ENCODE results near the gene FIGNL1.

Gene FIGNL1

DNA sequence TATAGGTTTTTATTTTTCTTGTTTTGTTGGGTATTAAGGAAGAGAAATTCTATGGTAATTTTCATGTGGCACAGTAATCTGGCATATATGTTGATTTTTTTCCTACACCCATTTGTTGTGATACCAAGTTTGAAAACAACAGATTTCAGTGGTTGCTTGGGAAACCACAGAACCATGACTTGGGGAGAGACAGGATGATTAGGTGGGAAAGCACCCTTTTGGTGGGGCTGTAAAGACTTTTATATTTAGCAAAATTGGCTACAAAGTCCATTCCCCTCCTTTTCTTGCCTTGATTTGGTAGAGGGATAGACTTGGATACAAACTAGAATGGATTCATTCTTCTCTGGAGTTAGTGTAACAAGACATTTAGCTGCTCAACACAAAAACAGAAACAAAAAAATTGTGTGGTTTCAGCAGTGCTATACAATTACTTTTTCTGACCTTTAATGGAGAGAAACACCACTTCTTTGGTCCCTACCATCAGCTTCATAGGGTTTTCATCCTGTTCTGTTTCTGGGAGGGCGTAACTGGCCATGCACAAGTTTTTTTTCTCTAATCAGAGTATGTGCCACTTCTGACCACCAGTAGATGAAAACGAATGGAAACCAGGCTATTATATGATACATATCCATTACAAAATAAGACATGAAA lies 52.7 kb downstream of the FIGNL1 start:
- no peaks in the 10 kb centered on the region for H3K27me3 ChIP-seq (ENCODE audit: insufficient read depth, poor library complexity, severe bottlenecking)
- no peak overlapping the region for H3K4me3 ChIP-seq (replicated peaks; ENCODE audit: insufficient read depth, low read length)
- no peak for DNase-seq (ENCODE audit: low read depth in 1 of 2, low spot score in 1 of 2)
- TF ChIP-seq GABPA (IDR thresholded peaks at IDR 0.05; ENCODE audit: low read depth): no peak
- no peak for TF ChIP-seq POLR2AphosphoS5 (IDR thresholded peaks at IDR 0.05; ENCODE audit: low read depth)
- no peak for TF ChIP-seq SPI1 (IDR thresholded peaks at IDR 0.05; ENCODE audit: borderline replicate concordance, low read depth)
- TF ChIP-seq, protein P1, sequence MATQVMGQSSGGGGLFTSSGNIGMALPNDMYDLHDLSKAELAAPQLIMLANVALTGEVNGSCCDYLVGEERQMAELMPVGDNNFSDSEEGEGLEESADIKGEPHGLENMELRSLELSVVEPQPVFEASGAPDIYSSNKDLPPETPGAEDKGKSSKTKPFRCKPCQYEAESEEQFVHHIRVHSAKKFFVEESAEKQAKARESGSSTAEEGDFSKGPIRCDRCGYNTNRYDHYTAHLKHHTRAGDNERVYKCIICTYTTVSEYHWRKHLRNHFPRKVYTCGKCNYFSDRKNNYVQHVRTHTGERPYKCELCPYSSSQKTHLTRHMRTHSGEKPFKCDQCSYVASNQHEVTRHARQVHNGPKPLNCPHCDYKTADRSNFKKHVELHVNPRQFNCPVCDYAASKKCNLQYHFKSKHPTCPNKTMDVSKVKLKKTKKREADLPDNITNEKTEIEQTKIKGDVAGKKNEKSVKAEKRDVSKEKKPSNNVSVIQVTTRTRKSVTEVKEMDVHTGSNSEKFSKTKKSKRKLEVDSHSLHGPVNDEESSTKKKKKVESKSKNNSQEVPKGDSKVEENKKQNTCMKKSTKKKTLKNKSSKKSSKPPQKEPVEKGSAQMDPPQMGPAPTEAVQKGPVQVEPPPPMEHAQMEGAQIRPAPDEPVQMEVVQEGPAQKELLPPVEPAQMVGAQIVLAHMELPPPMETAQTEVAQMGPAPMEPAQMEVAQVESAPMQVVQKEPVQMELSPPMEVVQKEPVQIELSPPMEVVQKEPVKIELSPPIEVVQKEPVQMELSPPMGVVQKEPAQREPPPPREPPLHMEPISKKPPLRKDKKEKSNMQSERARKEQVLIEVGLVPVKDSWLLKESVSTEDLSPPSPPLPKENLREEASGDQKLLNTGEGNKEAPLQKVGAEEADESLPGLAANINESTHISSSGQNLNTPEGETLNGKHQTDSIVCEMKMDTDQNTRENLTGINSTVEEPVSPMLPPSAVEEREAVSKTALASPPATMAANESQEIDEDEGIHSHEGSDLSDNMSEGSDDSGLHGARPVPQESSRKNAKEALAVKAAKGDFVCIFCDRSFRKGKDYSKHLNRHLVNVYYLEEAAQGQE (IDR thresholded peaks at IDR 0.05; ENCODE audit: insufficient replicate concordance, low read depth): no peak
- TF ChIP-seq, protein P2, sequence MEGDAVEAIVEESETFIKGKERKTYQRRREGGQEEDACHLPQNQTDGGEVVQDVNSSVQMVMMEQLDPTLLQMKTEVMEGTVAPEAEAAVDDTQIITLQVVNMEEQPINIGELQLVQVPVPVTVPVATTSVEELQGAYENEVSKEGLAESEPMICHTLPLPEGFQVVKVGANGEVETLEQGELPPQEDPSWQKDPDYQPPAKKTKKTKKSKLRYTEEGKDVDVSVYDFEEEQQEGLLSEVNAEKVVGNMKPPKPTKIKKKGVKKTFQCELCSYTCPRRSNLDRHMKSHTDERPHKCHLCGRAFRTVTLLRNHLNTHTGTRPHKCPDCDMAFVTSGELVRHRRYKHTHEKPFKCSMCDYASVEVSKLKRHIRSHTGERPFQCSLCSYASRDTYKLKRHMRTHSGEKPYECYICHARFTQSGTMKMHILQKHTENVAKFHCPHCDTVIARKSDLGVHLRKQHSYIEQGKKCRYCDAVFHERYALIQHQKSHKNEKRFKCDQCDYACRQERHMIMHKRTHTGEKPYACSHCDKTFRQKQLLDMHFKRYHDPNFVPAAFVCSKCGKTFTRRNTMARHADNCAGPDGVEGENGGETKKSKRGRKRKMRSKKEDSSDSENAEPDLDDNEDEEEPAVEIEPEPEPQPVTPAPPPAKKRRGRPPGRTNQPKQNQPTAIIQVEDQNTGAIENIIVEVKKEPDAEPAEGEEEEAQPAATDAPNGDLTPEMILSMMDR (IDR thresholded peaks at IDR 0.05; ENCODE audit: insufficient read depth, low read length): no peak
- H3K27ac ChIP-seq (replicated peaks): no peak overlapping the region

DNA sequence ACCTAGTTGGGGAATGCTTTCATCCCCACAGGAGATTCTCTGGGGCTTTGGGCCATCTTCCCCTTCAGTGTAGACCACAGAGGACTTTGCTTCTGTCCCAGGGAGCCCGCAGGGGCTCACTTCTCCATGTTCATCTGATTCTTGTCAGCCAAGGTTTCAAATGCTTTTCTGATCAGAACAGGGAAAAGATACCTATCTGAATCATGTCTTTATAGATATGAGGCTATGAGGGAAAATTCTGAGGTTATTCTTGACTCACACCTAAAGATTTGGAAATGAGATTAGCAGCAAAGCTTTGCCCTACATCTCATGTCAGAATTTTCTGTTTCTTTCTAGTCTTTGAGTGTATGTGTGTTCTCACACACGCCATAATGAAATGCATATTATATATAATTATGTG lies 53.3 kb downstream of the FIGNL1 start:
- TF ChIP-seq, protein P1 (IDR thresholded peaks at IDR 0.05; ENCODE audit: insufficient replicate concordance, low read depth): no peak
- DNase-seq (ENCODE audit: low read depth in 1 of 2, low spot score in 1 of 2): no peak
- no peak overlapping the region for H3K27ac ChIP-seq (replicated peaks)
- H3K27me3 ChIP-seq (ENCODE audit: insufficient read depth, poor library complexity, severe bottlenecking): no peaks in the 10 kb centered on the region
- no peak overlapping the region for H3K4me3 ChIP-seq (replicated peaks; ENCODE audit: insufficient read depth, low read length)

DNA sequence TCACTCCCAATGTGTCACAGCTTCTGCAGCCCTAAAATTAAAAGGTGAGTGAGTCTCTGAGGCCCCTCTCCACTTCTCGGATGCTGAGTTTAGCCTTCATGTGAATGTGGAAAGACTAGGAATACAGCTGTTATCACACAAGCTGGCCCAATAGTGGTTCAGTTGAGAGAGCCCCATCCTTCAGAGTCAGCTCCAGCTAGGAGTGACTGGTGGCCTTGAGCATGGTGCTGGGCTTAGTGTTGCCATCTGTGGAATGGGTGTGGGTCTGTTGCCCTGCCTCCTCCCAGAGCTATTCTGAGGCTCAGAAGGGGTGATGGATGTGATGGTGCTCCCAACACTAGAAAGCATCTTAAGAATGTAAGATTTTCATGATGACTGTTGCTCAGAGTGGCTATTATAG lies 55.8 kb downstream of the FIGNL1 start:
- no peak for TF ChIP-seq GABPA (IDR thresholded peaks at IDR 0.05; ENCODE audit: low read depth)
- TF ChIP-seq, protein P2 (IDR thresholded peaks at IDR 0.05; ENCODE audit: insufficient read depth, low read length): no peak
- TF ChIP-seq SPI1 (IDR thresholded peaks at IDR 0.05; ENCODE audit: borderline replicate concordance, low read depth): no peak
- TF ChIP-seq POLR2AphosphoS5 (IDR thresholded peaks at IDR 0.05; ENCODE audit: low read depth): no peak
- no peak overlapping the region for H3K27ac ChIP-seq (replicated peaks)
- no peak for DNase-seq (ENCODE audit: low read depth in 1 of 2, low spot score in 1 of 2)
- no peaks in the 10 kb centered on the region for H3K27me3 ChIP-seq (ENCODE audit: insufficient read depth, poor library complexity, severe bottlenecking)
- no peak overlapping the region for H3K4me3 ChIP-seq (replicated peaks; ENCODE audit: insufficient read depth, low read length)

Measured in HL-60 (cell line).